GM19438 (cell line): Measurements from ENCODE around the gene PDPK1.
"Not testable (repeated sequence)": the region's sequence is repeated elsewhere in the genome, so short reads cannot be mapped to it uniquely, and the experiment has no call there.

Experiments
- ATAC-seq: cut with Tn5 transposase; IDR thresholded peaks from one replicate; pipeline ENCODE4 v1.9.1; 2021; ENCODE audit warnings: low read depth; ENCODE audit not compliant: unreplicated experiment

The PDPK1 gene

DNA sequence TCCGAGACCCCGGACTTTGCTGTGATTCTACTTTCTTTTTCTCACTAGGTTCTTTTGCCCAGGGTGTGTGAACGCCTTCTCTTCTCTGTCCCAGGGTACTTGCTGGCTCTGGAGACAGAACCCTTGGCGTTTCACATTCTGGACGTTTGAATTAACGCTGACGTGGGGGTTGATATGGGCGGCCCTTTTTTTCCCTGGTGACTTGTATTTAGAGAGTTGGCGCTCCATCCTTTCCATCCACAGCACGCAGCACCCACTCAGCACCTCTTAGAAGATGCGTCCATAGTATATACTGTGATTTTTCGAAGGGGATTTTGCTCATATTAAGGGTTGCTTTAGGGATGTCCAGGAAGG, 66.2 kb downstream of the PDPK1 start:
- not testable (repeated sequence) for ATAC-seq

DNA sequence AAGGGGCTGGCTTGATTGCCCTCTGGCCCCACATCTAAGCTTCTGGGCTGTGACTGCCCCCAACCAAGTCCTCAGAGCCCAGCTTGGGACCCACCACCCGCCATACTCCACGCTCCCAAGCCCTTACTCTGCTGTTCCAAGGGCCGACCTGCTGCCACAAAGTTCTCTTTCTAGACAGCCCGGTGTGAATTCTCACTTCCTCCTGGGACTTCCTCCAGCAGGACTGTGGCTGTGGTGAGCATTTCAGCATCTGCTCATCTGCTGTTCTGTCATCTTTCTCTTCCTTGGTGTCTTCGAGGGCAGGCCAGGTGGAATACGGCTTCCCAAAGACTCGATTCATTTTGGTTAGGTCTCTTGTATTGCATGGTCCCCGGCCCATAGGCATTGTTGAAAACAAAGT, 69.0 kb downstream of the PDPK1 start:
- not testable (repeated sequence) for ATAC-seq

DNA sequence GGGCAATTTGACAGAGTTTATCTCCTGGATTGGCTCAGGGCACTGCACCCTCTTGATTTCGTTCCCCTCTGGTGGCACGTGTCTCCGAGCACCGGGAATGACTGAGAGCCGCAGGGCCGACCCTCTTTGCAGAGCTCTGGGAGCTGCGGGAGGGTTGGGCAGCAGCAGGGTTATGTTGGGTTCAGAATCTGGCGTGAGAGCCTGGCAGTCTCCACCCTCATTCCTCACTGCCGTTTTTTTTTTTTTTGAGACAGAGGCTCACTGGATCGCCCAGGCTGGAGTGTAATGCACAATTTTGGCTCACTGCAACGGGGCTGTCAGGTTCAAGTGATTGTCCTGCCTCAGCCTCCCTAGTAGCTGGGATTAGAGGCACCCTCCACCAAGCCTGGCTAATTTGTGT, 71.5 kb downstream of the PDPK1 start:
- not testable (repeated sequence) for ATAC-seq

DNA sequence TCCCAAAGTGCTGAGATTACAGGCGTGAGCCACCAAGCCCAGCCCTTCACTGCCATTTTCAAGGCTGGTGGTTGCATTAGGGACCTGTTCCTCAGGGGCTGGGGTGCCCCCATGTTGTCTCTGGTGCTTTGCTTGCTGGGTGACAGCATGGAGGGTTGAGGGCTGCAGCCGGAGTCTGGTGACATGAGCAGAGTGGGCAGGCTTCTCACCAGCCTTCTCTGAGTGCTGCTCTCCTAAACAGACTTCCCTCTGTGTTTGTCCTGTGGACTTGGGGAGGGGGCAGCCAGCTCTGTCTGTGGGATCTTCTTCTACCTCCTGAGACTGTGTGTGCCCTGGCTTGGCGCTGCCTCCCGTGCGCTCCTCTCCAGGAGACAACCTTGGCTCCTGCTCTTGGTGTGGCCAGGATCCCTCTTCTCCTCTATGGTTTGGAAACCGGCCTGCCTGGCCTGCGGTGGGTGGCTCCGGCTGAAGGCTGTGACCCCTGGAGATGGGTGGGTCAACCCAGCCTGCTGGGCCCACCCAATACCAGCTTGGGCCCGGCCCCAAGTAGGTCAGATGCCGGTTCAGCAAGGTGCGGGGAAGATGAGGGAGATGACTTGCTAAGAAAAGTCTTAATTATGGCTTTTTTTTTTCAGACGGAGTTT, 72.1 kb downstream of the PDPK1 start:
- no peak for ATAC-seq

DNA sequence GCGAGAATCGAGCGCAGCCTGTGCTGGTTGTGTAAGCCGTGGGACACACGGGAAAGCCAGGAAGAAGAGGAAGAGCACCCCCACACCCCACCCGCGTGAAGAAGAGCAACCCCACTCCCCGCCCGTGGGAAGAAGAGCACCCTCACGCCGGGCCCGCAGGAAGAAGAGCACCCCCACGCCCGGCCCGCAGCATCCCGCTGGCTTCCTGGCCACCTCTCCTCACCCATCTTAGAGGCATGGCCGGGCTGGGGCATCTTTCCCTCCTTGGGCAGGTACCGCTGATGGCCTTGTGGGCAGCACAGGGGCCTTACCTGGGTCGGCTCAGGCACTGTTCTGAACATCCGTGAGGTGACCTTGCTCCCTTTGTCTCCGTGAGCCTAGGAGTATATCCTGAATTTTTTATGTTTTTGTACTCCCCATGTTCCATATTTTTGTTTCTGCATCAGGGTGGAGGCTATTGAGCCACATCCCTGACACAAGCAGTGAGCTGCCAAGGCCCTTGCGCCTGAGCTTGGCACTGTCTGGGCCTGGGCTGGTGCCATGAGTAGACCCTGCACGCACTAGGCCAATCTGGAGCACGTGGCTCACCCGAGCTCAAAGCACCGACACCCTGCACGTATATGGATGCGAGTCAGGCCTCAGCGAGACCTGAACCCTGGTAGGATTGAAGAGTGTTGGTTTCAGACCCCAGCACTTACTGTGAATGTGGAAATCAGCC, 73.1 kb downstream of the PDPK1 start:
- no peak for ATAC-seq

DNA sequence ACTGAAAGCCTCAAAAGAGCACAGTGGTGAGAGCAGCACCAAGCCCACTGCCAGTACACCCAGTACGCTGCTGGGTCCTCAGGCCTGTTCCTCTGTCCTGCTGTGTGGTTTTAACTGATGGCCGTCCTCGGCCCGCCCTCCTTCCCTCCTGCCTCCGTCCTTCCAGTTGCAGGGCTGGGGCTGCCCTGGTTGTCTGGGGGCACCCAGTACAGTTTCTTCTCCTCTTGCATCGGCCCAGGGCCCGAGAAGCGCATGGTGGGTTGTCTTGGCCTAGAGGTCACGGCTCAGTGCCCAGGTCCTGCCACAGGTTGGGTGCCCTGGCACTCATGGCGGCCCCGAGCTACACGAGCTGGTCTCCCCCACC, 73.7 kb downstream of the PDPK1 start:
- ATAC-seq, result no peak

DNA sequence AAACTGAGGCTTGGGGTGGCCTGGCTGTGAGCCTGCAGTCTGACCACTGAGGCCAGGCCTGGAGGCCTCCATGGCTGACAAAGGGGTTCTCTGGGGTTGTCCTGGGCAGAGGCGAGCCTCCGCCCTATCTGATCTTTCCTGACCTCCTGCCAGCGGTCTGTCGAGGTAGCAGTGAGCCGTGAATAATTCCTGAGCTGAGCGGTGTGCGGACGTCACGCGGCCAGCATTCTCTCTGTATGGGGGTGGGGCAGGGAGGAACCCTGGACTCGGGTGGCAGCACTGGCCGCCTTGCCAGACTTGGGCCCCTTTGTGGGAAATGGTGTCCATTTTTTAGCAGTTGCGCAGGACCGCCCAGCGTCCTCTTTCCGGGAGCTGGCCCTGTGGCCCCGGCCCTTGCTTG, 74.1 kb downstream of the PDPK1 start:
- not testable (repeated sequence) for ATAC-seq

DNA sequence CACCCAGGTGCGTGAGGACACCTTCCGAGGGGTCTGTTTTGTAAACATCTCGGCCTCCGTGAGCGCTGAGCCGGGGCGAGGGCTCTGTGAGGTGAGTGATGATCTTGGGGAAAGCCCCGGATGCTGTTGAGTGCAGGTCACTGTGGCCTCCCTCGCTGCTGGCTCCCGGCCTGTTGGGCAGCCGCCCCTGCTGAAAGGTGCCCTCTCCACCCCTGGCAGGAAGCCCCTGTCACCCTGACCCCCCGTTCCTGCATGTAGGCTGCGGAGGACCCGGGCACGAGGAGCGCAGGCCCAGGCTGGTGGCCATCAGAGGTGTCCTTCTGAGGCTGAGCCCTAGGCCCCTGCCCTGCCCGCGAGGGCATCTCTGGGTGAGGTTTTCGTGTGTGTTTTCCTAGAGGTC, 75.4 kb downstream of the PDPK1 start:
- ATAC-seq, result not testable (repeated sequence)

DNA sequence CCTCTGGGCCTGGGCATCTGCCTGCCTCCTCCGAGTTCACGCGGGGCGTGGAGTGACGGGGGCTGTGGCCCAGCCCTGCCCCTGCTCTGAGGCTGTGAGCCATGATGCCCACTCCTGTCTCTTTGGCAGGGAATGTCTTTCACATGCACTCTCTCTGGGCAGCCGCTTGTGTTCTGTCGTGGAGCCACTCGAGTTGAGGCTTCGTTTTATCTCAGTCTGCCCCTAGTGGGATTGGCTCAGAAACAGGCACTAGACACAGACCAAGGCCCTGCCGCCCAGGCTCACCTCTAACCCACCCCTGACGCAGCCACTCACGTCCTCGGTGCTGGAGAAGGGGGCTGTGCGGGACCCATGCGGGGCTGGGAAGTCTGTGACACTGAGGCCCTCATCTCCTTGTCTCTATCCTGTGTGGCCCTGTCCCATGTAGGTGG, 77.0 kb downstream of the PDPK1 start:
- ATAC-seq, result no peak

DNA sequence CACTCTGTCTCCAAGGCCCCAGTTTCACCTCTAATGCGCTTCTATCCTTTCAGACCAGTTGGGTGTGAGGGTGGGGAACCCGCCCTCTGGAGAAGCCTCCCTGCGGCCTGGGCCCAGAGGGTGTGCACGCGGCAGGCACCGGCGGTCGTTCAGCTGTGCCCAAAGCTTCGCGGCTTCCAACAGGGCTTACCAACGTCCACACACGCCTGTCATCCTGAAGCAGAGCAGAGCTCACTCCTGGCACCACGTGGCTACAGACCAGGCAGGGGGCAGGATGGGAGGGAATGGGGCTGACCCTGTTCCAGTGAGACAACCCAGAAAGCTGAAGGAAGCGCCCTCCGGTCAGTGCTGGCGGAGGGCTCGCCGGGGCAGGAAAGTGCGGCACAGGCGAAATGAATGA, 81.1 kb downstream of the PDPK1 start:
- ATAC-seq, result not testable (repeated sequence)

DNA sequence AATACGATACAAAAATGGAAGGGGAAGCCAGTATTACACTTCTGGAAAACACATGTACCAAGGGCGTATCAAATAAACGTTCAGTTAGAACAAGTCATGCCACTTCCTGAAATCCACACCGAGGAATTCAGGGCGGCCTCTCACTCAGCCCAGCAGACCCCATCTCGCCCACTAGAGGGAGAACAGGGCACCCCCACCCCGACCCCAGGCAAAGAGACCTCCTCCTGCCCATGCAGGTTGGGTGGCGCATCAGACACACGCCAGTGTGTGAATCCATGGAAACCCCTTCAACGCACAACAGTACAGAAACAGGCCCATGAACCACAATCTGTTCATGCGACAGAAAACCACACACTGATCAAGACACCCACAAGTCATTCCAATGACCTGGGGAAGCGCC, 81.8 kb downstream of the PDPK1 start:
- not testable (repeated sequence) for ATAC-seq

DNA sequence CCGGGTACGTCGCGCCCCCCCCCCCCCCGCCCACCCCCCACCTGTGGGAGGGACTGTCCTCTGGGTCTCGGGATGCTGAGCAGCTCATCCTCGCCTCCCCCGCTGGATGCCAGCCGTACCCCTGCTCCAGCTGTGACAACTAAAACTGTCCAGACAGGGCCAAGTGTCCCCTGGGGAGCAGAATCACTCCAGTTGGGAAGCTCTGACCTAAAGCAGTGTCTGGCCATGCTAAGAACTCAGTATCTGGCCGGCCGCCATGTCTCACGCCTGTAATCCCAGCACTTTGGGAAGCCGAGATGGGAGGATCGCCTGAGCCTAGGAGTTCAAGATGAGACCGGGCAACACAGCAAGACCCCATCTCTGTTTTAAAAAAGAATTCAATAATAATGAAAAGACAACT, 83.0 kb downstream of the PDPK1 start:
- ATAC-seq, result not testable (repeated sequence)

DNA sequence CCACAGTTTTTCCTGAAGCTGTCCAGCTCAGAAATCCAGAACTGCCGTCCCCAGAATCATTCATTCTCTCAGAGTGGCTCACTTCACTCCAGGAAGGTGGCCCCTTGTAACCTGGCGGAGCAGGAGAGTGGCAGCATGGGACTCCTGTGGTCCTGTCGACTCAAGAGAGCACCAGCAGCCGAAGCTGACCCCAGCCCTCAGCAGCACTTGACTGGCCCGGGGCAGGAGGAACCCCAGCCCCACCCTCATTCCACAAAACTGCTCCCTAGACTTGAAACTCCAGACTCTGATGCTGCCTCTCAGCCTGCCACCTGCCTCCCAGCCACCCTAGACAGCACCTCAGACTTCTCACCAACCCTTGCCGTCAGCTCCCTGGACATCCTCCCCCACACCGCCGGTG, 83.6 kb downstream of the PDPK1 start:
- not testable (repeated sequence) for ATAC-seq

DNA sequence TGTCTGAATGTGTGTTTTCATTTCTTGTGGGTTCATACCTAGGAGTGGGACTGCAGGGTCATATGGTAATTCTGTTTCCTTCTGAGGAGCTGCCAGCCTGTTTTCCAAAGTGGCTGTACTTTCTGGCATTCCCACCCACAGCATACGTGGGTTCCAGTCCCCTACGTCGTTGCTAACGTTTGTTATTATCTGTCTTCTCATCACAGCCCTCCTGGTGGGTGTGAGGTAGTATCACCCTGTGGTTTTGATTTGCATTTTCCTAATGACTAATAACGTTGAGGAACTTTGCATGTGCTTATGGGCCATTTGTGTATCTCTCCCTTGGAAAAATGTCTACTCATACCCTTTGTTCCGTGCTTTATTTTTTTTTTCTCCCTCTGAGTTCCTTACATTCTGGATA, 89.3 kb downstream of the PDPK1 start:
- ATAC-seq, result not testable (repeated sequence)

DNA sequence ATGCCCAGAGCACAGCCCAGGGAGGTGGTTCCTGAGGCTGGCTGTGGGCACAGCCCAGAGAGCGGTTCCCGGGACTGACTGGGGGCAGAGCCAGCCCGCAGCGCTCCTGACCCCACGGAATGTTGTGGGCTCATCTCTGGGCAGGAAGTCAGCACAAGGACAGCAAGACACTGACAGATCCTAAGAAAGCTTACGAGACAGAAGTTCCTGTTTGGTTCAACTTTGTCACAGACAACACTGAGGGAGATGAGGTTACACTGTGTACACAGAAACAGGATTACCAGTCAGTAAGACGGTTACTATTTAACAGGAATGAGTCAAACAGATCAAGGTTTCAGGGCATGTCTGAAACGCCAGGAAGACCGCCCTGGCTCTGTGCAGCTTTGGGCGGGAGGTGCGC, 93.4 kb downstream of the PDPK1 start:
- not testable (repeated sequence) for ATAC-seq

DNA sequence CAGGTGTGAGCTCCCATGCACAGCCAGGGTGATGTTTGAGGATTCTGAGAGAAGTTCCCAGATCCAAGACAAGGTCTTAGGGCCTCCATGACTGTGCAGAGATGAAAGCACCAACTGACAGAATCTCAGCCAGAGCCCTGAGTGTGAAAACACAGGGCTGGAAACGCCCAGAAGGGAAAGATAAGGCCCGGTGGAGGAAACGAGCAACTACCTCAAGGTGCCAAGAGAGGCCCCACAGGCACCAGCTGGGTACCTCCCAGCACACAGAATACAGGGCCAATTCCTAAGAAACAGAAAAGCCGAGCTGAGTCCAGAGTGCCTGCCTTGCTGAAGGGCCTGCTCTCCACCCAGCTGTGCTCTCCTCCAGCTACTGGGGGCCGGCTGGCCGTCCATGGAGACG, 94.5 kb downstream of the PDPK1 start:
- ATAC-seq, result not testable (repeated sequence)

DNA sequence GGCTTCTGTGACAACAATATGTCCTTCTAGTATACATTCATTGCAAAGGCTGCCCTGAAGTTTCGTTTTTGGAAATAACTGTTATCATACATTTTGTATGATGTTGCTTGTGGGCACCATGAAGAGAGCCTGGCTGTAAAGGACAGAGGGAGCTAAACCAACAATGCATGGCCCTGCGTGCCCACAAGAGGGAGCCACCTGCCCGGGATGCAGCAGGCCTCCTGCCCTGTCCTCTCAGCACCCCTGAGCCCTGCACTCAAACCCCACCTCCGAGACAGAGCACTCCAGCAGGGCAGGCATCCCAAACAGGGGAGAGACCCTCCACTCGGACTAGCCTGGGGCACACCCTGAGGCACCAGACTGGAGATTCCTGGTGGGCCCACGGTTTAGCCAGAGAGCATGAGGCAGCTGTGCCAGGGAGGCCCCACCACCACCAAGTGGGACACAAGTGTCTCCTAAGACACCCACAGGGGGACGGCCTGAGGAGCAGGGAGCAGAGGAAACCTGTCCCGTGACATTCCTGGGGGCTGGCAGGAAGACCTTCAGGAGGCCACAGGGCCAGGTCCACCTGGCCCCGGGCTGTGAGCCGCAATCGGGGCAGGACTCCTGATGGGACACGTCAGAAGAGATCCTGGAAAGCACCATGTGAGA, 101.4 kb downstream of the PDPK1 start:
- ATAC-seq, result not testable (repeated sequence)

DNA sequence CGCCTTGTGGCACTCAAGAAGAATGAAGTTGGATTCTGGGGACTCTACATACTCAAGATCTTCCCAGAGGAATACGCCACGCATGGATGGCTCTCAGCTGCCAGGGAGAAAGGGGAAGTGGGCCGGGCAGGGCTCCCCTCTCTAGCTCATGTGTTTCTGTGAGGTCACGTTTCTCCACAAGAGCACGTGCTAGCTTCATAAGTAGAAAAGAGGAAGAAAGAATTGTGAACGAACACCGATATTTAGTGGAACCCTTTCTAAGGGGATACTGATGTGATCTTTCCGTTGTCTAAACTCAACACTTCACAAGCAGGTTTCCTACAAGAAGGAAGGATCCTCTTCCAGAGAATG, 101.9 kb downstream of the PDPK1 start:
- ATAC-seq, result not testable (repeated sequence)

DNA sequence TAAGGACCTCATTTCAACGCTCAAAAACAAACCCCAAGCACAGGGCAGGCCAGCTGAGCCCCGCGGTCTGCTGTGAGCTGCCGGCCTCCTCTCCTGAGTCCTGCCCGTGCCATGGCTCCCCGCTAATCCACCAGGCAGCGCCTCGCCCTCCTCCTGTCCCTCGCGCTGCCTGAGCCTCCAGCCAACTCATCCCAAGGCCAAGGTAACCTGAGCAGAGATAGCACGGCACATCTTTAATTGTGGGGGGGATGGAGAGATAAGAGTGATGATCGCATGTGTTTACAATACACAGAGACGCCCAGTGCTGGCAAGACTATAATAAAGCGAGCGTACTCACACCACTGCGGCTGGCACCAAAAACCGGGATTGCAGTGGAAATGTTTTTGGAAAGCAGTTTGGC, 104.7 kb downstream of the PDPK1 start:
- ATAC-seq, result not testable (repeated sequence)

DNA sequence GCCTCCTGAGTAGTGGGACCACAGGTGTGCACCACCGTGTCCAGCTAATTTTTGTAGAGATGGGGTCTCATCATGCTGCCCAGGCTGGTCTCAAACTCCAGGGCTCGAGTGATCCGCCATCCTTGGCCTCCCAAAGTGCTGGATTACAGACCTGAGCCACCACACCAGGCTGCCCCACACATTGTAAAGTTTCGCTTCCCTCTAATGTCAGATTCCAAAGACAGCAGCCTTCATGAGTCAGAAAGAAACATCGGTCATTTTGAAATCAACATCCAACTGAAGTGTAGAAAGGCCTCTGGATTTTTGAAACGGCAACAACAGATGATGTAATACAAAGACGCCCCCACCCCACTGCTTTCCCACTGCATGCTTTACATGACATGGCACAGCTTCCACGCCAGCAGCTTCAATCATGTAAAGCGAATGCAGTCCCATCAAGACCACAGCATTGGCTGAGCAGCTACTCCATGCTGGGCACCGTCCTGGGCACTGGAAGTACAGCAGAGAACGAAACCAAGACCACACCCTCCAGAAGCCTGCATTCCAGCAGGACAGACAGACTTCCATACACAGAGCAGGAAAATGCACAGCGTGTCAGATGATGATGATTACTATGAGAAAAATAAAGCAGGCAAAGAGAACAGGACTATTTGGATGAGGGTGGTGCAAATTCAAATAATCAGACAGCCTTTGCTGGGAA, 107.1 kb downstream of the PDPK1 start:
- not testable (repeated sequence) for ATAC-seq

DNA sequence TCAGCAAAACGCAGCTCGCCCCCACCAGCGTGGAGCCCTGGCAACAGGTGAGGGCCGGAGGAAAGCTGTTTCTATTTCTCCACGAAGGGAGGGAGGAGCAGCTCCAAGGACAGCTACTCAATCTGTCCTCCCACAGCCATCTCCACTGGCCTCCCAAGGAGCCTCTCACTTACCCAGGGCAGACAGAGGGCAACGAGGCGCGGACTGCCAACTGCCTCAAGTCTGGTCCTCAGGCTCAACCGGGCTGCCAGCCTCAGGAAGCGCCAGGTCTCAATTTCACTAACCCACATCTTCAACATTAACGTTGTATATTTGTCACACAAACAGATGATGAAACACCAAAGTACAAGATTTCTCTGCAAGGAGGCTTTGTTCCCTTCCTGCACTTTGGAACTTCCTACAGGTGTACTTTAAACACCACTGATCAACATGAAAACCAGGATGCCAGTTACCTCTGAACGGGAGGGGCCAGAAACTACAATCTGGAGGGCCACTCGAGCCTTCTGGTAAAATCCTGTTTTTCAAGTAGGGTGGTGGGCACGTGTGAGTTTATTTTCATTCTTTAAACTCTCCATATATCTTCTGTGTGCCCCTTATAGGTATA, 113.5 kb downstream of the PDPK1 start:
- ATAC-seq, result not testable (repeated sequence)
